OCI-M2 (cell line): Measurements from ENCODE around the gene PRR23B.

Source experiments
- DNase-seq: peaks from one replicate; lab custom pipeline; 2025; ENCODE audit not compliant: unreplicated experiment; lab: John Stamatoyannopoulos, UW

Gene PRR23B

DNA sequence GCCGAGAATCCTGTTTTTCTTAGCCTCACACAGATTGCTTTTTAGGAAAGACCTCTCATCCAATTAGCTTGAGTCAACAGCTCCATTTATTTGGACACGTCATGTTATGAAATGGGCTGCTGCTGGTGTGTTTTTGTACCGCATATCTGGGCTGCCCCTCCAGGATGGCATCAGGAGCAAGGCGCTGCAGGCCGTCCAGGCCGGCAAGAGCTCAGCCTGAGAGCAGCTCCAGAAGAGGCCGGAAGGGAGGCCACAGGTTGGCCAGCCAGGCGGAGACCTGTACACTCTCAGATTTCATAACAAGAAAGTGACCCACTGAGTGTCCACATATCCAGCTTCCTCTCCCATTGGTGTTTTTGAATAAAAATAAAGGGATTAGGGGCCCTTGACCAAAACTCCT, 45.4 kb downstream of the PRR23B start:
- DNase-seq, result no peak

DNA sequence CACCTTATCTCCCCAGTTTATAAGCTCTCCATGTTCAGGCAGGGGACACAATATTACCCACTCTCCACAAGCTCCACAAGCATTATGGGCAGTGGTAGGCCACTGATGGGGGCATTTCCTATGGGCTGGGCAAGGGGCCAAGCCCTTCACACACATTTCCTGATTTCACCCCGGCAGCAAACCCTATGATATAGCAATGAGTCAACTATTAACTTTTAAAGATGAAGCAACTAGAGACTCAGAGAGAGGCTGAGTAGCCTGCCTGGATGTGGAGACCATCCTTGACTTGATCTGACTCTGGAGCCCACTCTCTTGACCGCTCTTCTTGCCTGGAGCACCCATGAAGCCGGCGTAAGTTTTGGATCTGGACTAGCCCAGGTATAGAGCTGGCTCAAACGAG, 46.3 kb downstream of the PRR23B start:
- DNase-seq, result no peak

DNA sequence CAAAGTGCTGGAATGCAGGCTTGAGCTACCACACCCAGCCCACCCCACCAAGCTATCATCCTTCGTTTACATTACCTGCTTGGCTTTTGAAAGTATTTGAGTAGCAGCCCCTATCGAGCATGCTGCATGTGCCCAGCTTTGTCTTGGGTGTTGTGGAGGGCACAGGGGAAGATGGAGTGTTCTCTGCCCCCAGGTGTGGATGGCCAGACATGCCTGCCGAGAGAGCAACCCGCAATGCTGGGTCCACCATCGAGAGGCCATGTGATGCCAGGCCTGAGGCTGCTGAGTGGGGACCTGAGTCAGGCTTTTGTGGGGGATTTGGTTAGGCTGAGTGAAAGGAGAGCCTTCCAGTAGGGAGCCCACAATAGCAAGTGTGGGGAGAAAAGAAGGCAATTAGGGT, 47.8 kb downstream of the PRR23B start:
- DNase-seq, result no peak

DNA sequence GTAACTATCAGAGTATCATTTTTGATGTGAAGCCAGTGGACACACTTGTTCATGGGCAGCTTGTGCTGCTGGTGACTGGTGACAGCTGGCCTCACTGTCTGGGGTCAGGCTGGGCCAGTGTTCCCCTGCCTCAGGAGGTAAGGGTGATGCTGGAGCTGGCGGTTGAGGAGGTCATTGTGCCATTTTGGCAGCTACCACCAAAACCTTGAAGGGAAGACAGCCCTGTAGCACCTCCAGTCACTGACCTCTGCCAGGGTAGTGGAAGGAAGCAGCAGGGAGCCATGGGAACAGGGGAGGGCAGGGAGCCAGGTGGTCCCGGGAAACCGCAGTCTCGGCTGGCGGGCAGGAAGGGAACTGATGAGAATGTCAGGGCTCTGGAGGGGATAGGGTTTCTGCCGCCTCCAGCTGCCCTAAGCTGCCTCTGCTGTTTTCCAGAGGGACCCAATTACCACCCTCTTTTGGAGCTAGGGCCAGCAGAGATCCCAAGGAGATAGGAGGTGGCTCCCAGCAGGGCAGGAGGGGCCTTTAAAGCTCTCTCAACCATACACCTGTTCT, 48.9 kb downstream of the PRR23B start:
- no peak for DNase-seq
